Activated CD4-positive, alpha-beta T cell treated with anti-CD3 and anti-CD28 coated beads, Interleukin-2, amount 50 U/mL, for 24 hours (primary cell): ENCODE measurements around the gene PTN.

Experiments used
- DNase-seq, 2 donors: peaks; one replicate each; pipeline ENCODE4 v3.0.0-alpha.2; 2020; ENCODE audit warnings: low read depth in 1 of 2, low spot score in 1 of 2

Gene PTN, protein sequence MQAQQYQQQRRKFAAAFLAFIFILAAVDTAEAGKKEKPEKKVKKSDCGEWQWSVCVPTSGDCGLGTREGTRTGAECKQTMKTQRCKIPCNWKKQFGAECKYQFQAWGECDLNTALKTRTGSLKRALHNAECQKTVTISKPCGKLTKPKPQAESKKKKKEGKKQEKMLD

DNA sequence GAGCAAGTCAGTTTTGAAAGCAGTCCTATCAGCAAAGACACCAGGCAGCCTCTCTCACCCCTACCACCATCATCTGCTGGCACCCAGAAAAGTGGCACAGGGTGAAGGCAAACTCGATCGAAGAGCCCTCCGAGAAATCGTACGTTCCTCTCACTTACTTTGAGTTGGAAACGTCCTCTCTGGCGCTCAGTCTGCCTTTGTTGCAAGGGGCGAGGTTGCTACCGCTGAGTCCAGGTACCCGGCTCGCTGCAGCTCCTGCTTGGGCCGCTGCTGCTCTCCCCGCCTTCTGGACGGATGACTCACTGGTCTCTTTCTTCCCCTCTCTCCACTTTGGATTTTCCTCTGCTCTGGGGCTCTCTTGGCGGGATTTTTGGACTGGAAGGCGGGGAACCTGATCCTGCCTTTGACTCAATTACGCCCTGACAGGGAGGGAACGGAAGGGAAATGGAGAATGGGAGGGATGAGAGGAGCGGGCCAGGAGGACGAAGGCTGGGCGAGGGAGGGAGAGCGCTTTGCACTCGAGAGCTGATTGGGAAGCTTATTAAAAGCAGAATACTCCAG, at the start of gene PTN:
Gene PTN, minus strand, starts transcription at position 453 of the 561 bp plus-strand sequence. CDS start 88,760 bp downstream, outside the sequence.
- no peak for DNase-seq

DNA sequence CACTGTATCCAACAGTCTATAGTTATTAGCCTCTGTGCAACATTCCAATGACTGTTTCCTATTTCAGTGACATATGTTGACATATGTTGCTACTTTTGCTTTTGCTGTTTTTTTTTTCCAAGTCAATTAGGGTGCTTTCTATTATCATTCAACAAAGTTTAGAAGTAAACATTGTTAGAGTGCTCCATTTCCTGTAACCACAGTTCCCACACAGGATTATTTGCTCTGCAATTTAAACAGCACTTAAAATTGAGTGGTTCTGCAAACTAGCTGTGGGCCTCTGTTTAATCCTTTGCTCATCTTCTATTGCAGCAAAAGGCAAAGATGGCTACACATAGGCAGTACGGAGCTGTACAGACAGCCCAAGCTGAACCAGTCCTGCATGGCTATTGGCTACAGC, 46.5 kb upstream of the PTN start:
- no peak for DNase-seq

DNA sequence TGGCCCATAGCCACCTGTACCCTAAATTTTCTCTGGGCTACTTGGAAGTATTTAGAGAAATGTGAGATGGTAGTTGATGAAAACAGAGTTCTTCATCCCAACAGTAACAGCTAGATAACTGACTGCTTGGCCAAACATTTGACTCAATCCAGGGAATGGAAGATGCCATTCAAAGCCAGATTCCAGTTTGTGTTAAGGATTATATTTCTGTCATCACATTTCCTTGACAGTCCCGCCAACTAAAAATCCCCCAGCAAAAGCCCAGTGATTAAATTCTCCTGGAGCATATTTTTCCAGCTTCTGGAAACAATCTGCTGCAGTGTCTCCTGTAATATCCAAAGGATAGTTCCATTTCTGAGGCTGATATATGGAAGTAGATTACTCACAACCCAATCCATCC, 45.4 kb upstream of the PTN start:
- DNase-seq = no peak

DNA sequence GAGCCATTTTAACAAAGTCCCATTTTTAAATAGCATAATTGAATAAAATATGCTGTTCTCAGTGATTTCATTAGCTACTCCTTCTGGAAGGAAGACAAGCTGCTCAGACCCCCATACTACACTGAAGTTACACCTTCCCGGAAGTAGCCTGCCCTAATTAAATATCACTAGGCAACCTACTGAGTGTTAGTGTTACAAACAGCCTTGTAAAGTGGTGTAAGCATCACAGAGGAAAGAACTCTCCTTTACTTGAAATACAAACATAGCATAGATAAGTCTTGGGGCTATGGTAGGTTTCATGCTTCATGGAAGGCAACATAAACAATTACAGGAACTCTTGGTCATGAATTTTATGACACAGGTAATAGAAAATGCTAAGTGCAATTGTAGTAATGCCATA, 43.4 kb upstream of the PTN start:
- no peak for DNase-seq

DNA sequence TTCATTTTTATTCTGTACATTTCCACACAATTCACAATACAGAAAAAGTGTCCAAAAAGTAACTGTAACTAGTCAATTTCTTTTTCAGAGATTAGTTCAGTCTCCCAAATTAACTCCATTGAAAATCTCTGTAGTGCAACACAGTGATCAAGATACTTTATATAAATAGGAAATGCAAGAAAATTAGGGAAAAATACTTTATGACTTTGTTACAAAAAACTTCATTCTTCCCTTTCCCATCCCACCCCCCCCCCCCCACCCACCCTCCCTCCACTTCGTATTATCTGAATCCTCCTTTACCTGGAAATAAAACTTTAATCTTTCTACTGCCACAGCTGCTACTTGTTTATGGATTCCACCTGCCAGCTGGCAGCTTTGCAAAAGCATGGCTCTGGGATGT, 37.5 kb upstream of the PTN start:
- DNase-seq = no peak

DNA sequence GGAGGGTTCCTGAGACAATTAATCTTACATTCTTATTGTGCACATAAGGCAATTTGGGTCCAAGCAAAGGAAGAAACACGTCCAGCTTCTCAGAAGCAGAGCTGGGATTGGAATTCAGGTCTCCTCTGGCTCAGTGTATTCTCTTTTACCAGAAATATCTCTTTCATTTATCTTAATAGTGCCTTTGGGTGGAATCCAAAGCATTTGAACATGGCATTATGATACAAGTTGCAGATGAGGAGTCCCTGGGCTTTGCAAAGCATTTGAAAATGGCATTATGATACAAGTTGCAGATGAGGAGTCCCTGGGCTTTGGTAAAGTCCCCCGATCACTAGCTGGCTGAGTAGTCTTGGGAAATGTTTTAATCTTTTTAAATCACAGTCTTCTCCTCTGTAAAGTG, 30.0 kb upstream of the PTN start:
- no peak for DNase-seq

DNA sequence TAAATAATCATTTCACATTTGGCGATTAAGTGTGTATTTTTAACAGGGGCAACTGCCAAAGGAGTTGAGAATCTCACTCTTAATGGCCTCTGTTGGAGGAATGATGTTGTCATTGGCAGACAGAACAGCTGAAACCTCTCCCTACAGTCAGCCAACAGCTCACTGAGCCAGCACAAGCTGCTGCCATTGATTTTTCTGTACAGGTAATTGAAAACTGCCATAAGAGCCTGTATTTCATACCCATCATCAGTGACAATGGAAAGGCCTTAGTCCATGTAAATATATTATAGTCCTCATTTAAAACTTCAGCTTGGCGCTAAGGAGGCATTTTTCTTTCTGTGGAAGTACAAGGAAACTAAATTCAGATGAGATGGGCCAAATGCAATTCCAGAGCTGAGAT, 28.1 kb upstream of the PTN start:
- no peak for DNase-seq

DNA sequence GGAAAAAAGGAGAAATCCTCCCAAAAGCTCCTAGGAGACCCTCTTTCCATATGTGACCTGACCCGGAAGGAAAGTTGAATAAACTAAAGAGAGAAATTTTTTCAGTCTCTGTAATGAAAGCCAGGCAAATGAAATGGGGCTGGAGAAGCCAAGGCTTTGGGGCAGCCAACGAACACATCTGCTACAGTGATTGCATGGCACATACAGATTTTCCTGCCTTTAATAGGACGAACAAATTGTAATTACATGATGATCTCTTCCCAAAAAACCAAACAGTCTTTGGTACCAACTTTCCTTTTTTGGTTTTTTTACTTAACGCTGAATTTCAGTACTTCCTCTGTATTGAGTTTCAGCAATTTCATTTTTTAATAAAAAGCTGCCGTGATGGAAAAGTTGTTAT, 23.5 kb upstream of the PTN start:
- no peak for DNase-seq

DNA sequence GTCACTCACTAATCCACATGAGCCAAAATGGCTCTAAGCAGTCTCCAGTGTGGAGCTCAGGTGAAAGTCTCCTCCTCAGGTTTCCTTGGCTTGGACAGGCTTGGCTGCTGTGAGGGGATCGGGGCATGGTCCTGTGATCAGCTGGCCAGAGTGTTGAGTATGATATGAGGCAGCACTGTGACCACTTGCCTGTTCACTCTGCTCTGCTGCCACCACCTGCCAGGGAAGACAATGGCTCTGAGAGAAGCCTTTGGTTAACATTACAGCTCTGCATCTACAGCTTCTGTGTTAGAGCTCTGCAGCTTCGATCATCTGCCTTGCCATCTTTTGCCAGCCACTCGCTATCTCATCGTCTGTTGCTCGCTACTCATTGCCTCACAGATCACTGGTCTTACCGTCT, 20.1 kb upstream of the PTN start:
- DNase-seq = no peak

DNA sequence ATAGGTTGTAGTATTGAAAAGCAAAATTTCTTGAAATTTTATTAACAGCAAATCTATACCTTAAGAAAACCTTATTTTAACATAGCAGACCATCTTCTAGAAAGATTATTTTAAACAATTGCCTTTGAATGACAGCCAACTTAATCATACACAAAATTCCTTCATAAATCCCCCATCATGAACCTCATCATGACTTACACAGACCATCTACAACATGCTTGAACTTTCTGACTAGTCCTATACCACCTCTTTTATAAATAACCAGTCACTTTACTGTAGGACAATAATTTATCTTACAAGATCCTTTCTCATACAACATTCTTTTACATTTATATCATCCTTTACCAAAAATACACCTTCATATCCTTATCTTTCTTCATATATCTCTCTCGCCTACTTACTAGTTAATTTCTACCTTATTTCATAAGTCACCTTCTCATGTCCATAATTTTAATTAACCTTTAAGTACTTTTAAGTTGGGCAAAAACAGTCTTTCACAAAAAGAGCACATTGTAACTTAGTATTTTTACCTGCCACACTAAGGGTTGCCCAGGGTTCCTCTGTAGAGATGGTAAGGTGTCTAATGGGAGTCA, 16.6 kb upstream of the PTN start:
- no peak for DNase-seq

DNA sequence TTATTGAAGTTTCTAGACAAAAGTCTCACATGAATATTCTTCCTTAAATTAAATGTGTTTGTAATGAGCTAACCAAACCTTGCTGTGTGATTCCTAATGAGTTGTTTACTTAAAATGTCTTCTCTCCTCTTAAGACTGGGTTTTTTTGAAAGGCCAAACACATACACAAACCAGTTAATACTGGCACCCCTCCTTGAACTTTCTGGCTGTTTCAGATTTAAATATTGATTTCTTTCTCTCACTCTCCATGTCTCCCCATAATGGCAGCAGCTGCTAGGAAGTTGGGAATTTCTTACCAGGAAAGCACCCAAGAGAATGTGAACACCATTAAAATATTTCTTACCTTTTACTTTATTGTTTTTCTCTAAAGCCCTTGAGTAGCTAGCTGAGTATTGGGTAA, 11.4 kb upstream of the PTN start:
- no peak for DNase-seq

DNA sequence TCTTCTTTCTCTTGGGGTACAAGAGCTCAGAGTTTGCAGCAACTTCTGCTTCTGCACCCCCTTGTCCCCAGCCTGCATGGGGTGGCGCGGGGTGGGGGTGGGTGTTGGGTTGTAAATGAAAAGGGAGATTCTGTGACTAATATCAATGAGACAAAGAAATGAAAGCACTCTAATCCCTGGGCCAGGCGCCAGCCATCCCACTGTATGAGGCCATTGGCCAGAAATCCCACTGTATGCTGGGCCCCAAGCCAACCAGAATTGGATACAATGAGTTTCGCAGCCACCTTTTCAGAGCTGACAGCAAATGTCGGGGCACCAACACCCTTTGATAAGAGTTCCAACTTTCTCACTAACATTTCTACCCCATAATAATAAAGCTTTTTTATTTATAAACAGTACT, 10.9 kb upstream of the PTN start:
- no peak for DNase-seq

DNA sequence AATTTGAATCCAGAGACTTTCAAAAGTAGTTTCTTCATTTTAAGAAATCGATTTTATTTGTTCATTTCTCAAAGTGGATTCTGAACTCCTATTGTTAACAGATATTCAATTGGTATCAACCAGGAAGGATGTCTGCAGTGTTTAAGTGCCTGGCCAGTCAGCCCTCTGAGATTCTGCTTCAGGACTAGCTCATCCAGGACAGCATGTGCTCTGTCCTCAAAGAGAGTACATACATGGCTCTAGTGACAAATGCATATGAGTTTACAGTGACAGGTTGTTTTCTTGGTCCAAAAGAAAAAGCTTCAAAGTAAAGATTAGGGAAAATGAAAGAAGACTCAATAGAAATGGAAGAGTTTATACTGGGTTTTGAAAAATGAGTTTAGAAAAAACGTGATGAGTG, 8.4 kb upstream of the PTN start:
- no peak for DNase-seq

DNA sequence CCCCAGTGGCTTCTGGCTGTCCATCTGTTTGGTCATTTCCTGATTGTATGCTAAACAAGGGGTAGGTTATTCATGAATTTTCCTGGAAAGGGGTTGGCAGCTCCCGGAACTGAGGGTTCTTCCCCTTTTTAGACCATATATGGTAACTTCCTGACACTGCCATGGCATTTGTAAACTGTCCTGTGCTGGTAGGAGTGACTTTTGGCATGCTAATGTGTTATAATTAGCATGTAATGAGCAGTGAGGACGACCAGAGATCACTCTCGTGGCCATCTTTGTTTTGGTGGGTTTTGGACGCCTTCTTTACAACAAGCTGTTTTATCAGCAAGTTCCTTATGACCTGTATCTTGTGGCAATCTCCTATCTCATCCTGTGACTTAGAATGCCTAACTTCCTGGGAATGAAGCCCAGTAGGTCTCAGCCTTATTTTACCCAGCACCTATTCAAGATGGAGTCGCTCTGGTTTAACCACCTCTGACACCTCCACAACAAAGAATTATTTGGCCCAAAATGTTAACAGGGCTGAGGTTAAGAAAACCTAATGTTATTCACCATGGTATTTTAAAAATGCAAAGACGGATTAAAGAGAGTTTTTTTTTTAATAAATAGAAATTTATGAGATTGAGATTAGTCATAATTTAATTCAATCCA, 2.4 kb upstream of the PTN start:
- no peak for DNase-seq

DNA sequence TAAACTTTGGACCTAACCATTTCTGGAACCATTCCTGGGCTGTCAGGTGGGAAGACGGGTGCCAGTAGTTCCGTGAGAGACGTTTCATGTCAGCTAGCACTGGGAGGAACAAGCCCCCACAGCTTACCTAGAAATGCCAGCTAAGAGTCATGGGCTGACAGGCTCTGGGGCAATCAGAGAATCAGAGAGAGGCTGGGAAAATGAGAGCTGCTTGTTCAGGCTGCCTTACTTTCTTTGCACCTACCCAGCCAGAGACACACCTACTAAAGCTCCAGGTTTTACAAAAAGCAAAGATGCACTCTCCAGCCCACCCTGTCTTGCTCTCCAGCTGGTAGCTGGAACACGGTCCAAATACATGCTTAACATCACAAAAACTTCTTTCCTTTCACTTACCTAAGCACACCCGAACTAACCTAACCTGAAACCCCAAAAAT, 688 bp downstream of the PTN start:
- no peak for DNase-seq

DNA sequence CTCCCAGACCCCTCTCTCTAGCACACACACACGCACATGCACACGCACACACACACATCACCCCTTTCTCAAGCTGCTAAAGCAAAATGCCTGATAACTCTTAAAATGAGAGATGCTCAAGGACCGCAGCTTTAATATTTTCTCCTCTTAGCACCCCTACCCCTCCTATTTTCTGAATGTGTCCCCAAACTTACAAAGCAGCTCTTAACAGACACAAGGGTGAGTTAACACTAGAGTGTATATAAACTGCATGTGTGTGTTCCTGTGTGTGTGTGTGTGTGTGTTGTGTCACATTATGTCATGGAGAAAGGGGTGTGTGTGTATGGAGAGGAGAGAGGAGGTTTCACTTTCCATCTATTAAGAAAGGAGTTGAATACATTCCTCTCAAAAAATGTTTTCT, 1.3 kb downstream of the PTN start:
- no peak for DNase-seq

DNA sequence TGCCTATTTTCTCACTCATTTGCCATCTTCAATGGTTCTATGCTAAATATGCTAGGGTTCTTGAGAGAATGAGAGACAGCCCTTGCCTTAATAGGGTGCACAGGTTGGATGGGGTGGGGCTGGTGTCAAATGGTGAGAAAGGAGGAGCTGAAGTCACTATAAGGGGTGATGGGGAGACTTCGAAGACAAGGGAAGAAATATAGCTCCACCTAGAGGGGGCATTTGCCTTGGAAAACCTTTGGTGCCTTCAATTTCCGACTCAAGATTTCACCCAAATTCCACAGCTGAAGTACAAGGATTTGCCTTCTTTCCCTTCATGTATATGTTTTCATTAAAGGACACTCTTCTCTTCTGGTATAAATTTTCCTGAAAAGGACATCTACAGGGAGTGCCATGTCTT, 5.6 kb downstream of the PTN start:
- no peak for DNase-seq

DNA sequence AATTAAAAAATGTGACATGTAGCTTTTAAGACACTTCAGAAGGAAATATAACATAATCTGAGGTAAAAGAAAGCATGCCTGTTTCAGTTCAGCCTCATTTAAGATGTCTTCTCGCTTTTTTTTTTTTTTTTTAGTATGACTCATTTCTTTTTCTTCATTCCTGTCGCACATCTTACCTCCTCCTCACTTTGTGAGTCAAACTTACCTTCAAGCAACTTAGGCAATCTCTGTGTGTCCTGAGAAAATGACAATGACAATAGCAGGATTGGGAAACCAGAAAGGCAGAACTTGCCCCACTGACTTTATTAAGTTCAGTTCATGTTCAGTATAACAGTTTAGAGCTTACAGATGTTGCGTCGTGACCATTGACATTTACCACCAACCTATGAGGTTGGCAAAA, 7.7 kb downstream of the PTN start:
- no peak for DNase-seq

DNA sequence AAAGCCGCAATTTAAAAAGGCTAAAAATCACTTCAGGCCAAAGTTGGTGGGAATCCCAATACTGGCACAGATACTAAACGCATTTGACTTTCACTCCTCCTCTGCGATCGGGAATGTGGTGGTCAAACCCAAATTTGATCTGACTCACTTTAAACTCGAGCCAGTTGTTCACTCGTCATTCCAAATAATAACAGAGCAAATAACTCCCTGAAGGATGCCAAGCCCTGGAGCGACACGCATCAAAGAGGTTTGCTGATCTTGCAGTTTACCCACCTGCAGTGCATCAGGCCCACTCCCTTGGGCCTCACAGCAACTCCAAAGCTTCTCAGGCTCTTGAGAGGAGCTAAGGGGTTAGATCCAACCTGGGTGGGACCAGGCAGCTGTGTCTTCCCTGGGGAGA, 12.2 kb downstream of the PTN start:
- no peak for DNase-seq

DNA sequence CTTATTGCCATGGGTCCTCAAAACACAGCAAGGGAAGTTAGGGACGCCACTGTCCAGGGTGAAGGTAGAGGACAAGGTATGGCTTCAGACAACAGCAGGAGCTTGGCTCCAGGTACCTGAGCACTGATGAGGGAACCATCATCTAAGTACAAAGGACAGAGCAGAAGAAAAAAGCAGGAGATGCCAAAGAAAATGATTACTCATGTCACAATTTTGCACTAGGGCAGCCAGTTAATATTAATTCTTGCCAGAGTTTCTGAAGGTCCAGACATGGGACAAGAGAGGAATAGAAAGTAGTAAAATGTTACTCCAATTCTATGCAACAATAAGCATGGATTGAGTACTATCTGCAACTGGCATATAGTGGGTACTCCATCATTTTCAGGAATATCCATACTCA, 14.1 kb downstream of the PTN start:
- DNase-seq = no peak

DNA sequence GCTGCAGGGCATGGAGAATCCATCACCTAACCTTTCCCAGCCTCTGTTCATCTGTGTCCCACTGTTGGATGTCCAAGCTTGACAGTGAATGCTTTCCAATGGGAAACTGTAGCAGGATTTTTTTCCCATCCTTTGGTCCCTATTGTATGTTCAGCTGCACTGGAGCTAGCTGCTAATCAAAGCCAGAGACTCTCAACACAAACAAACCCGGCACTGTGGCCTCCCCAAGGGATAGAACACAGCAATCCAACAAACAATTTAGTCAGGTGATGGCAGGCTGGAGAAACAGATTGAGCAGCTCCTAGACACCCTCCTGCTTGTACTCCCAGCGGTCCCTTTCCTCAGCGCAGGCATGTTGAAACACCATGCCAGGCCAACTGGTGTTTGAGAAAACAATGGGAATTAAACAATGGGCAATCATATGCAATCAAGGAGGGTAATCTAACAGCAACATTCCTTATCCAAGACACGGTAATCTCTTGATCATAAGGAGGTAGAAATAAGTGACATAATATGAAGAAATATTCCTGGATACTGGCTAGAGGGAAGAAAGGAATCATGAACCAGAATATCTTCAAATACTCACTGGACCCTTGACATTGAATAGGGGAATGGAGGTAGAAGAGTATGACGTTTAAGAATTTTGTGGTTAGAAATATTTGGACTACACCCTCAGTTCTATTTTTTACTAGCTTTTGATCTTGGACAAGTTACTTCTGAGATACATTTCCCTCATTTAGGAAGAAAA, 15.0 kb downstream of the PTN start:
- no peak for DNase-seq

DNA sequence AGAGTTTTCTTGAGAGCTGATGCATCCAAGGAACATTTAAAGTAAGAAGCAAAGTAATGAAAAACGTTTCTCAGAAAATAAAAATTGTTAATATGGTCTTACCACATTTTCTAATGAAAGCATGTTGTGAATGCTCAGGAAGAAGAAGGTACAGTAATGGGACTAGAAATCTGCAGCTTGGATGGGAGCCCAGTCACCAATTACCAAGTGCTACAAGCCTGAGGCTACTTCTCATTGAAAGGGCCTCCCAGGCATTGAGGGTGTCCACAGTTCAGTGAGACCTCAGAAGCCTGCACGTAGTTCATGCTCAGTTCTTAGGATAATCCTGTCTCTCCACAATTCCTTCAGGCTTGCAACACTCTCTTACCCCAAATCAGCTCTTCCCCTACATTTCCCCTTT, 17.6 kb downstream of the PTN start:
- no peak for DNase-seq
